Measurements from ENCODE around the gene HOMER3.

DNA sequence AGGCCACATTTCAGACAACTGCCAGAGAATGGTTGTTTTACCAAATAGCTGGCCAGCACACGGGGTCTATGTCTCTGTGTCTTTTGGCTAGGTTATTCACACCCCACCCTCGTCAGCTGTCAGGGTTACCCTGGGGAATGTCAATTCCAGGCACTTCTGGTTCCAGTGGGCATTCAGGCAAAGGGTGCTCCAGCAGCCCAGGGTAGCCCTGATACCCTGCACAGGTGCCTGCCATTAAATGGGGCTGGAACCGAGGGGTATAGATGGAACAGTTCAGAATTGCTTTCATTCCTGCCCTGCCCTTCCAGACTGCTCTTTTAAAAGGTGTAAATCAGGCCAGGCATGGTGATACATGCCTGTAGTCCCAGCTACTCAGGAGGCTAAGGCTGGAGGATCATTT, 43.2 kb upstream of the HOMER3 start:
- TF ChIP-seq, protein P1, sequence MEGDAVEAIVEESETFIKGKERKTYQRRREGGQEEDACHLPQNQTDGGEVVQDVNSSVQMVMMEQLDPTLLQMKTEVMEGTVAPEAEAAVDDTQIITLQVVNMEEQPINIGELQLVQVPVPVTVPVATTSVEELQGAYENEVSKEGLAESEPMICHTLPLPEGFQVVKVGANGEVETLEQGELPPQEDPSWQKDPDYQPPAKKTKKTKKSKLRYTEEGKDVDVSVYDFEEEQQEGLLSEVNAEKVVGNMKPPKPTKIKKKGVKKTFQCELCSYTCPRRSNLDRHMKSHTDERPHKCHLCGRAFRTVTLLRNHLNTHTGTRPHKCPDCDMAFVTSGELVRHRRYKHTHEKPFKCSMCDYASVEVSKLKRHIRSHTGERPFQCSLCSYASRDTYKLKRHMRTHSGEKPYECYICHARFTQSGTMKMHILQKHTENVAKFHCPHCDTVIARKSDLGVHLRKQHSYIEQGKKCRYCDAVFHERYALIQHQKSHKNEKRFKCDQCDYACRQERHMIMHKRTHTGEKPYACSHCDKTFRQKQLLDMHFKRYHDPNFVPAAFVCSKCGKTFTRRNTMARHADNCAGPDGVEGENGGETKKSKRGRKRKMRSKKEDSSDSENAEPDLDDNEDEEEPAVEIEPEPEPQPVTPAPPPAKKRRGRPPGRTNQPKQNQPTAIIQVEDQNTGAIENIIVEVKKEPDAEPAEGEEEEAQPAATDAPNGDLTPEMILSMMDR (IDR thresholded peaks at IDR 0.05): no peak
- no peak for TF ChIP-seq POLR2A (IDR thresholded peaks at IDR 0.05)

All from vagina (tissue), 2 donors.